H4 (cell line): Measurements from ENCODE around the gene DENND5B. TPM values are rescaled to one million over a fixed set of nuclear protein-coding genes. Genes with fewer than 3 reads are reported as not detected.

Source experiments
- DNase-seq: peaks from one replicate; pipeline ENCODE4 v3.0.0-alpha.2; 2015; ENCODE audit warnings: low spot score
- total RNA-seq: library from RNA; depleted of rRNA; stranded (reverse); fragments of >200 nt; shearing (Covaris generic); gene quantifications from 2 replicates; pipeline ENCODE4 v1.2.3, GENCODE V29; 2014

Gene DENND5B
- total RNA-seq, 1 experiment from 2014 or later: 8.6 TPM

DNA sequence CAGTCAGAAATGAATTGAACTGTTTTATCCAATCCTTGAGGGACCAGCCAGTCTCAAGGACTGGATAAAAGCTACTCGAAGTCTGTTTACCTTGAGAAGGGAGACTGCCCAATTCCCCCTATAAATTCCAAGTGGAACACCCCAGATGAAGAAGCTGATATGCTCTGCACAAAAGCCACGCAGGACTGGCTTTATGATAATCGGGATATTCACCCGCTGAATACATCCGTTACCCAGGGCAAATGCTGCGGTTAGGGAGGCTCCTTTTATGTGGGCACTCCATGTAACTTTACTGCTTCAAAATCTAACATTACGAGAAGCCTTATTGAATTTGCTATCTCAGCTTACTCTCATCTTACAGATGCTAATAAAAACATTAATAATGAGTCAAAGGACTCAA, 119.1 kb downstream of the DENND5B start:
- DNase-seq: no peak

DNA sequence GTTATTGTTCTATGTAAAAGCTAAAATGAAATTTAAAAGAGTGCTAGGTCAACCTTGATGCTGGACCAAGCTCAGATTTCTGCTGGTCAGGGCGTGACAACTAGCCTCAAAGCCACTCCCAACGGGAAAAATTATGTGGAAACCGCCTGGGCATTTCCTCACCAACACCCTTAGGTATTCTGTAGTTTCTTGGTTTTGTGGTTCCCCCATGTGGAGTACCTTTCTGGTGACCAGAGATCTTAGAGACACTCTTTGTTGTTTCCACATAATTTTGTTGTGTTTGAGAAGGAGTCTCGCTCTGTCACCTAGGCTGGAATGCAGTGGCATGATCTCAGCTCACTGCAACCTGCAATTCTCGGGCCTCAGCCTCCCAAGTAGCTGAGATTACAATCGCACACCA, 119.9 kb downstream of the DENND5B start:
- DNase-seq: peak; percentile 9

- no peak for DNase-seq
These were observed 120.5 kb downstream of the DENND5B start for GRCh38 chr12:31470459-31470858.

DNA sequence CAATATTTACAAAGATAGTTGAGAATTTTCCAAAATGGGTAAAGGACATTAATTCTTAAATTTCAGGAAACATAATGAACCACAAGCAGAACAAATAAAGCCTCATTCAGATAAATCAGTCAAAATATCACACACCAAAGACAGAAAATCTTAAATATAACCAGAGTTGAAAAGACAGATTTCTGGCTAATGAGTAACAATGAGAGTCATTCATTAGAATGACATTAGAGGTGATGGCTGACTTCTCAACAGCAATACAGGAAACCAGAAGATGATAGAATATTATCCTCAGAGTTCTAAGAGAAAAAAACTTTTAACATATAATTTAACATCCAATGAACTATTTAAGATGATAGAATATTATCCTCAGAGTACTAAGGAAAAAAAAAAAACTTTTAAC, 124.2 kb downstream of the DENND5B start:
- DNase-seq: no peak

DNA sequence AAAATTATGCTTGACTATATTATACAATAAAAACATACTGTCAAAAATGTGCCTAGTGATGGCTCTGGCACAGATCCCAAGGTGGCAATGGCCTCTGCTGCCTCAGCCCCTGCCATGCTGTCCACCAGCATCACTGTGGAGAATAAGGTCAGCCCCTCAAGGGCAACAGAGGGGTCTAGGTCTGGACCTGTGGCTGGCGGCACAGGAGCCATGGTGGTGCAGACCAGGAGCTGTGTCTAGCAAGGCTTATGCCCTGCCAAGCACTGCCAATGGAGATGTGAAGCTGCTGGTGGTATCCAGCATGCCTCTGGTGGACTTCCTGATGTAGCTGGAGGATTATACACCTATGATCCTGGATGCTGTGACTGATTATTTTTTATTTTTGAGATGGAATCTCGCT, 125.9 kb downstream of the DENND5B start:
- no peak for DNase-seq

- DNase-seq: no peak
These were observed 130.9 kb downstream of the DENND5B start for GRCh38 chr12:31460024-31460423.

GRCh38 chr12:31456562-31456961, 134.4 kb downstream of the DENND5B start:
- no peak for DNase-seq

DNA sequence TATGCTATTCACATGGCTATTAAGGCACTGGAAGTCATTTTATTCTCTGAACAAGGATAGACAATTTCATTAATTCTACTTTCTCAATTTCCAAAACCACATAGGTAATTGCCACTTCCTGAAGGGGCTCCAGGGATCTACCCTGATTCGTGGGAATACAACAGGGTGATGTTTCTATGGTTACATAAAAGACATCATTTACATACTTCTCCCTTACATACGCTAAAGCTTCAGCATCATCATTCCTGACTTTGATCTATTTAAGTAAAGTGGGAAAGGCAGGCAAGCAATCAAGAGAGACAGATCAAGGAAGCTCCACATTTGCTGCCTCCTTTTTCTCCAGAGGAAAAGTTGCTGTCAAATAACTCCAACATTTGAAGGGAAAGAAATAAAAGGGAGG, 146.2 kb downstream of the DENND5B start:
- DNase-seq: no peak

DNA sequence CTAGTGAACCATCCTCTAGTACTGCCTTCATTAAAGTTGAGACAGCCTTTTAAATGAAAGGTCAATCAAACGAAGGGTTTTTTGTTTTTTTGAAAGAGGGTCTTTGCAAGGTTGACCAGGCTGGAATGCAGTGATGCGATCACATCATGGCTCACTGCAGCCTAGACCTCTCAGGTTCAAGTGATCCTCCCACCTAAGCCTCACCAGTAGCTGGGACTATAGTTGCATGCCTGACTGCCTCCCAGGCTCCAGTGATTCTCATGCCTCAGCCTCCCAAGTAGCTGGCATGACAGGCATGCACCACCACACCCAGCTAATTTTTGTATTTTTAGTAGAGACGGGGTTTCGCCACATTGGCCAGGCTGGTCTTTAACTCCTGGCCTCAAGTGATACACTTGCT, 150.3 kb downstream of the DENND5B start:
- no peak for DNase-seq

DNA sequence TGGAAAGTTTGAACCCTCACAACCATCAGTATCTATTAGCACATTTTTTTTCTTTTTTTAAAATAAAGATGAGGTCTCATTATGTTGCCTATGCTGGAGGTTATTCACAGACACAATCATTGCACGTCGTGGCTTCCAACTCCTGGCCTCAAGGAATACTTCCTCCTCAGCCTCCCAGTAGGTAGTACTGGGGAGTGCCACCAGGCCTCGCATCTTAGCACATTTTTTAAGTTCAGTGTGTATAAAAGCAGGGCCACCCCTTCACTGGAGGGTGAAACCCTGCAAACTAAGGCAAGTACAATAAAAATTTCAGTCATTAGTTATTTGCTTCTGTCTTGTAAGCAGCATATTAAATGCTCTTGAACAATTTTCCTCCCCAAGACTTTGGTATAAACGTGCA, 150.8 kb downstream of the DENND5B start:
- no peak for DNase-seq

GRCh38 chr12:31431721-31432240, 159.2 kb downstream of the DENND5B start:
- no peak for DNase-seq

- no peak for DNase-seq
These were observed 167.5 kb downstream of the DENND5B start for GRCh38 chr12:31423405-31423804.

GRCh38 chr12:31412292-31412801, 178.6 kb downstream of the DENND5B start:
- DNase-seq: no peak

DNA sequence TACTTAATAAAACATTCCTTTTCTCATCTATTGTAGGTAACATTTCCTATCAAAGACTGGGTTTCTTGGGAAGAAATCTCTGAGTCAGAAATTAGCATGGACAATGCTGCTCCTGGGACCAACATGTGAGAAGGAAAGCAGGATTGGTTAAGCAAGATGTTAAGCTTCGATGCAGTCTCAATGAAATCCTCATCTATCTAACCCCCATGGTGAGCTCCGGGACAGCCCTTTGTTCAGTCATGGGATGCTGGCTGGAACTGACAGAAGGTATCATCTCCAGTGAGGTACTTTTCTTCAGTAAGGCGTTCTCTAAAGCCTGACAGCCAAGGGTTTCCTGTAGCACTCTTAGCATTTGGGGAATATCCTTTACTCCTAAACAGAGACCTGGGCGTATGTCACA, 182.2 kb downstream of the DENND5B start:
- DNase-seq: no peak

- DNase-seq: no peak
These were observed 183.4 kb downstream of the DENND5B start for GRCh38 chr12:31407562-31407961.

GRCh38 chr12:31406345-31406744, 184.6 kb downstream of the DENND5B start:
- no peak for DNase-seq

- no peak for DNase-seq
These were observed 185.9 kb downstream of the DENND5B start for GRCh38 chr12:31405021-31405420.

DNA sequence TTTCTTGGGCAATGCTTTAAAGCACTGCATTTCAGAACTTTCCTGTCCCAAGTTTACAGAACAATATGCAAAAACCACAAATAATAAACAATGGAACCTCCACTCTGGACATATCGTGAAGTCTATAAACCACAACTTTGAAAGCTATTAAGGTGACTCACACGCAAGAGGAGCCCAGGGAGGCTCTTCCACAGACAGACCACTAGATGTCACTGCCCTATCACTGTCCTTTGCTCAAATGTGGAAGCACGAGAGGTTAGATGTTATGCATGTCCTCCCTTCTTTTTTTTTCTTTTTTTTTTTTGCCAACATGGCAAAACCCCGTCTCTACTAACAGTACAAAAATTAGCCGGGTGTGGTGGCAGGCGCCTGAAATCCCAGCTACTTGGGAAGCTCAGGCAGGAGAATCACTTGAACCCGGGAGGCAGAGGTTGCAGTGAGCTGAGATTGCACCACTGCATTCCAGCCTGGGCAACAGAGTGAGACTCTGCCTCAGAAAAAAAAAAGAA, 187.8 kb downstream of the DENND5B start:
- DNase-seq: peak; percentile 96

DNA sequence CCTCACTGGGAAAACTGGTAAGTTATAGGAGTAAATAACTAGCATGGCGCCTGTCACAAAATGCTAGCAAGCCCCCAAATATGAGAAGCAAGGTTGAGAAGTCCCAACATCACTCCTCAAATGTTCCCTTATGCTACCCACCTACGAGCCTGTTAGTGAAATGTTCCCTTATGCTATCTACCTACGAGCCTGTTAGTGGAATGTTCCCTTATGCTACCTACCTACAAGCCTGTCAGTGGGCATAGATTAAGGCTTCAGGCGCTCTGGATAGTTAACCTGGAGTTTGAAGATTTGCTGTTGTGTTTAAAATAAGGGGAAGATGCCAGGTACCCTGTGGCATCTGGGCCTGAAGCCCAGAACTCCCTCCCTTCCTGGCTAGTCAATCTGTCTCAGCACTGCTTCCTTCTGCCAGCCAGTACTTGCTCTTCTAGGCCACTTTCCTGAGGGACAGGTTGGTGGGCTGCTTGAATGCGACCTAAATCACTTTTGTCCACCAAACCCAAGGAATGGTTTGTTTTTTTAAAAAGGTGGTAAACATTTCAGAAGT, 197.9 kb downstream of the DENND5B start:
- DNase-seq: no peak

- DNase-seq: no peak
These were observed 199.9 kb downstream of the DENND5B start for GRCh38 chr12:31390991-31391390.

- no peak for DNase-seq
These were observed 202.2 kb downstream of the DENND5B start for GRCh38 chr12:31388713-31389112.

DNA sequence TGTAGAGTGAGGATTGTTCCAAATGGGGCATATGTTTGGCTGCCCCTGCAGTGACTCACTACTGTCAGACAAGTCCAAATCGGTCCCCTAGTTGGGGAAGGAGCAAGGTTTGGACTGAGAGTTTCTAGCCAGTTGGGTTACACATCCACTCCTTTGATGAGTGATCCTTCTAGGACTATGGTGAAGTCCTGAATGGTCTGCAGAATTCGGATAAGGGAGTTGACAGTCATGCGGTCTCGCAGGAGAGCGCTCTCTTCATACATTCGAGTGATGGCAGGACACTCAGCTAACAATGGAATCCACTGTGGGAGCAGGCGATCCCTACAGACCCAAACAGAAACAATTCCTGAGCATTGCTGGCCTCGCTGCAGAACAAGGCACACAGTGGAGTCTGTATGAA, 203.5 kb downstream of the DENND5B start:
- no peak for DNase-seq

- no peak for DNase-seq
These were observed 203.9 kb downstream of the DENND5B start for GRCh38 chr12:31387011-31387410.

GRCh38 chr12:31386364-31386777, 204.6 kb downstream of the DENND5B start:
- DNase-seq: no peak
